Measurements from ENCODE around the gene MAFG.

MAFG gene

DNA sequence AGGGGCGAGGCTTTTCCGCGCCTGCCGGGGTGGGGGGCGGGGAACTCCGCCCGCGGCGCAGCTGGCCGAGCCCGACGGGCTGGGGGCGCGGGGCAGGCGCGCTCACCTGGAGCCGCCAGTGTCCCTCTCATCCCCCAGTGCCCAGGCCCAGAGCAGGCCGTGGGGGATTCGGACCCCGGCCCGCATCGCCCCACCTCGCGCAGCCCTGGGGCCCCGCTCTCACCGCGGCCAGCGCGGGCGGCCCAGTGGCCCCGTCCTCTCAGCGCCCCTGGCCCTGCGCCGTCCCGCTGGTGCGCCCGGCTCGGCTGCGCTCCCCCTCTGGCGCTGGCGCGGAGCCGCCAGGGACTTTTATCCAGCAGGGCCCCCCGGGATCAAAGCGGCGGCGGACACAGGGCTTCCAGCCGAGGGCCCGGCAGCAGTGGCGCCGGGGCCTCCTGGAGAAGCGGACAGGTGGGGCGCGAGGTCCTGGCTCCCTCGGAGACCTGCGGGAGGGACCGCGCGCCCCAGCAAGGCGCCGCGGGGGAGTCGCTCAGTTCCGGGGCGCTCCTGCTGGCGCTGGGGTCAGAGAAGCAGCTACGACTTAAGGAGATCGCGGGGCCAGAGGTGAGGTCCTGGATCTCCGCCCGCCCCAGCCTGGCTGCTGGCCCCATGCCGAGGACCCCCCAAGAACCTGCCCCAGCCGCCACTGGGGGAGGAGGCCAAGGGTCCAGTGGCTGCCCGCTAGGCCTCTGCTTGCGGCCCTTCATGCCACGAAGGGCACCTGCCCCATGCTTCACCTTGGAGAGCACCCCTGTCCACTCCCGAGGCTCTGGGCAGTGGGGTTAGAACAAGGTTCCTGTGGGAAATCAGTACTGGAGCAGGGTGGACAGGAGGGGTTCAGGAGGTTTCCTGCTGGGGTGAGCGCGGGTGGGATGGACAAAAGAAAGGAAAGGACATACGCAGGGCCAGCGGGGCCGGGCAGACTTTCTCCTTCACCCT is 34.3 kb upstream of the MAFG start:
- no peaks in the 10 kb centered on the region for H3K9me3 ChIP-seq (ENCODE audit: control insufficient read depth, insufficient read depth, low read length)
- peaks cover 3% of the 10 kb centered on the region; the same call in 1 of the 2 replicates for H3K4me1 ChIP-seq (ENCODE audit: insufficient read depth, low read length)
- H3K9ac ChIP-seq (ENCODE audit: low read depth, low read length): peak overlapping the region; percentile 40; the same call in 1 of the 2 replicates
- H3K36me3 ChIP-seq (ENCODE audit: insufficient read depth, low read length): no peaks in the 10 kb centered on the region

DNA sequence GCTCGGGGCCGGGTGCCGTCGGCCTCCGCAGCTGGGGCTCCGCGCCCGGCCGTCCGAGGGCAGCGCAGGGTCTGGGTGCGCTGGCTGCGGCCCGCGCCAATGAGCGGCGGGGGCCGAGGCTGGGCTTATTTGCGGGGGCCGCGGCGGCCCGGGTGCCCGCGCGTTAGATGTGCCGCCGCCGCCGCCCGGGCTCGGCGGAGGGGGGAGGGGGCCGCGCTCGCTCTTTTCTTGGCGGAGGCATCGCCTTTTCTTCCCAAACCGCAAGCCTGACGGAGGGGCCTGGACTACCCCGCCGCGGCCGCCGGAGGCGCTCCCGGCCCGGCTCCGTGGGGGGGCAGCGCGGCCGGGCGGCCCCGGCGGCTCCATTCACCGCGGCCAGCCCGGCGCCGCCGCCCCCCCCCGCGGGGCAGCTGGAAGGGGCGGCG is 33.6 kb upstream of the MAFG start, which contains the start of gene NOTUM:
Gene NOTUM (minus strand): TSS at position 101 of the 425 bp plus-strand sequence. CDS start 278 bp downstream, outside the sequence.
- Histone ChIP-seq H3K9me3 (ENCODE audit: control insufficient read depth, insufficient read depth, low read length) (no peaks in the 10 kb centered on the region), H3K4me1 (ENCODE audit: insufficient read depth, low read length) (peaks cover 3% of the 10 kb centered on the region; the same call in 1 of the 2 replicates), H3K9ac (ENCODE audit: low read depth, low read length) (peak within 1 kb of the TSS; percentile 49; the same call in 1 of the 2 replicates), H3K36me3 (ENCODE audit: insufficient read depth, low read length) (no peaks in the 10 kb centered on the region)

GRCh38 chr17:81960130-81960958 is 32.8 kb upstream of the MAFG start:
- H3K9me3 ChIP-seq (ENCODE audit: control insufficient read depth, insufficient read depth, low read length): no peaks in the 10 kb centered on the region
- H3K9ac ChIP-seq (ENCODE audit: low read depth, low read length): peak overlapping the region; percentile 49; the same call in 1 of the 2 replicates
- H3K36me3 ChIP-seq (ENCODE audit: insufficient read depth, low read length): no peaks in the 10 kb centered on the region
- peaks cover 3% of the 10 kb centered on the region; the same call in 1 of the 2 replicates for H3K4me1 ChIP-seq (ENCODE audit: insufficient read depth, low read length)

GRCh38 chr17:81959362-81960129 is 32.0 kb upstream of the MAFG start:
- Histone ChIP-seq H3K9me3 (ENCODE audit: control insufficient read depth, insufficient read depth, low read length) (no peaks in the 10 kb centered on the region), H3K36me3 (ENCODE audit: insufficient read depth, low read length) (no peaks in the 10 kb centered on the region), H3K4me1 (ENCODE audit: insufficient read depth, low read length) (peaks cover 3% of the 10 kb centered on the region; the same call in 1 of the 2 replicates), H3K9ac (ENCODE audit: low read depth, low read length) (peak overlapping the region; percentile 49; the same call in 1 of the 2 replicates)

- Histone ChIP-seq H3K36me3 (ENCODE audit: insufficient read depth, low read length) (no peaks in the 10 kb centered on the region), H3K9me3 (ENCODE audit: control insufficient read depth, insufficient read depth, low read length) (no peaks in the 10 kb centered on the region), H3K4me1 (ENCODE audit: insufficient read depth, low read length) (peaks cover 3% of the 10 kb centered on the region; the same call in 1 of the 2 replicates), H3K9ac (ENCODE audit: low read depth, low read length) (no peak overlapping the region; the same call in 1 of the 2 replicates)
These were observed 31.3 kb upstream of the MAFG start for GRCh38 chr17:81958633-81959342.

DNA sequence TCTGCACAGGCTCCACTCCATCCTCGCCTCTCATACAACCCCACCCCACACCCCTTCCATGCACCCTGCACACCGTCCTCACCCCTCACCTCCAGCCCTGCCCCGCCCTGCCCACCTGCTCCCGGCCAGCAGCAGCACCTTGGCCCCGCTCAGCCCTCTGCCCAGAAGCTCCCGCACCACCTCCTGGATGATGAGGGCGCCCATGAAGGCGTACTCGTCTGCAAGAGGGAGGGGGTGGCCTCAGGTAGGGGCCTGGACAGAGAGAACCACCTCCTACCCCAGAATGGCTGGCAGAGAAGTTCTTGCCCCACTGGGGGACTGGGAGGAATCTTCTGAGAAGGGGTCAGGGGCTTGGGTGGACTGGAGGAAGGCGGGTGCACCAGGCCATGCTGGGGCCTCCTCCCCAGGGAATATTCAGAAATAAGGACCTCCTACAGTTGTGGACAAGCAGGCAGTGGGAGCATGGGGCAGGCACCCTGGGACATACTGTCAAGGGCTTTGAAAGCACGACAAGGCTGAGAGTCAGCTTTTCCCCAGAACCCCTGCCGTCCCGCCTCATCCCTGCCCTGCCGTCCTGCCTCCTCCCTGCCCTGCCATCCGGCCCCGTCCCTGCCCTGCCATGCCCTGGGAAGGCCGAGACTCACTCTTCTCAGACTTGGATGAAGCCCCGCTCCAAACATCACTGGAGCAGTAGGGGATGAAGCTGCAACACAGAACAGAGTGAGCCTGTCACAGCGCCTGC is 30.3 kb upstream of the MAFG start:
- Histone ChIP-seq H3K9me3 (ENCODE audit: control insufficient read depth, insufficient read depth, low read length) (no peaks in the 10 kb centered on the region), H3K36me3 (ENCODE audit: insufficient read depth, low read length) (no peaks in the 10 kb centered on the region), H3K4me1 (ENCODE audit: insufficient read depth, low read length) (peaks cover 3% of the 10 kb centered on the region; the same call in 1 of the 2 replicates), H3K9ac (ENCODE audit: low read depth, low read length) (no peak overlapping the region)

DNA sequence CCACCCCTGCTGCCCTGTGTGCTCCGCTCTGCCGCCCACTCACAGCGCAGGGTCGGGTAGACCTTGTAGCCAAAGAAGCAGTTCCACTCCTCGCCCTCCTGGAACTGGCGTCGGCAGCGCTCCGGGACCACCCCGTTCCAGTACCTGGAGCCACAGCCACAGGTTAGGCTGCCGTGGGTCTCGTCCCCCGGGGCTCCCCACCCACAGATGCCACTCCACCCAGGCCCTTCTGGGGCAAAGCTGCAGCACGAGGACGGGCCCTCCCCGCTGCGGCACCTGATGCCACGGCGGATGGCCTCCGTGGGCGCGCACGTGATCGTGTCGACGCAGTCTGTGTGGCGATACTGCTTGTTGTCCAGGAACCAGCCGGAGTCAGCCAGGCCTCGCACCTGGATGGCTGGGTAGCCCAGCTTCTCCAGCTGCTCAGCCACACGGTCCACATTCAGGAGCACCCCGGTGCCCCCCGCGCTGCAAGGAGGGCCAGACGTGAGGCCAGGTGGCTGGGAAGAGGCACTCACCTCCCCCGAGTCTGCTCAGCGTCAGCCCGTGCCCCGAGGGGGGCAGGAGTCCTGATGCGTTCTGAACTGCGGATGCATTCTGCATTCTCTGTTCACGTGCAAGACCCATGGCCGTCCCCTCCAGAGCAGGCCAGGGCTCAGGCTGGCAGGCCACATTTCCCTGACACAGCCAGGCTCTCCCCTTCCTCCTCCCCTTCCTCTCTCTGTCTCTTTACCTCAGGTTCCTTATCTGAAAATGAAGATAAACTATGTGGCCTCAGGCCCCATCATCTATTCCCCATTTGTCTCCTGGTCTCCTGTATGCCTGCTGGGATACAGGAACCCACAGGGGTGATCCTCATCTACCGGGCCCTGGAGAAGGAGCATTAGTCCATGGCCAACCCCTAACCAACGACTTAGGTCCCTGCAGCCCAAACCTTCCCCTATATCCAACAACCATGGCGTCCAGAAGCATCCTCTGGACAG is 29.4 kb upstream of the MAFG start:
- H3K9me3 ChIP-seq (ENCODE audit: control insufficient read depth, insufficient read depth, low read length): no peaks in the 10 kb centered on the region
- H3K36me3 ChIP-seq (ENCODE audit: insufficient read depth, low read length): no peaks in the 10 kb centered on the region
- H3K4me1 ChIP-seq (ENCODE audit: insufficient read depth, low read length): no peaks in the 10 kb centered on the region
- H3K9ac ChIP-seq (ENCODE audit: low read depth, low read length): no peak overlapping the region

DNA sequence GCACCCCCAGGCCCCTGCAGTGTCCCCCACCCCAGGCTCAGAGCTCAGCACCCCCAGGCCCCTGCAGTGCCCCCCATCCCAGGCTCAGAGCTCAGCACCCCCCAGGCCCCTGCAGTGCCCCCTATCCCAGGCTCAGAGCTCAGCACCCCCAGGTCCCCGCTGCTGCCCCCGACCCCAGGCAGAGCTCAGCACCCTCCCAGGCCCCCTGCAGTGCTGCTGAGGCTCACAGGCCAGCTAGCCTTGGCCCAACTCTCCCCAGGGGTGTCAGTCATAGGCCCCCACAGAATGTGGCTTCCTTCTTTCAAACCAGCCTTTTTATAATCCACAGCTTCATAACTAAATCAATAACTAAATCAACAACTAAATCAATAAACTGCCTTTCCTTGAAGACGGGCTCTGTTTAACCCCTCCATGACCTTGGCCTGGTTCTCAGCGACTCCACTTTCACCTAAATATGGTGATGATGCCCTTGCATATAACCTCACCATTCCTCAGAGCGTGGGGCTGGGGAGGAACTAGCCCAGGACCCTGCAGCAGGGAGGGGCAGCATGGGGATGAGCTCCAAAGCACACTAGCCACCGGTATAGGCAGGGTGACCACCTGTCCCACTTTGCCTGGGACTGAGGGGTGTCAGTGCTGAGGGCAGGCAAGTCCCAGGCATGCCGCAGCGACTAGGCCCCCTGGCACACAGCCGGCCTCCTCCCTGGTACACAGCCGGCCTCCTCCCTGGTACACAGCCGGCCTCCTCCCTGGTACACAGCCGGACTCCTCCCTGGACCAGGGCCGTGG is 28.4 kb upstream of the MAFG start:
- Histone ChIP-seq H3K36me3 (ENCODE audit: insufficient read depth, low read length) (no peaks in the 10 kb centered on the region), H3K9me3 (ENCODE audit: control insufficient read depth, insufficient read depth, low read length) (no peaks in the 10 kb centered on the region), H3K9ac (ENCODE audit: low read depth, low read length) (no peak overlapping the region), H3K4me1 (ENCODE audit: insufficient read depth, low read length) (no peaks in the 10 kb centered on the region)

DNA sequence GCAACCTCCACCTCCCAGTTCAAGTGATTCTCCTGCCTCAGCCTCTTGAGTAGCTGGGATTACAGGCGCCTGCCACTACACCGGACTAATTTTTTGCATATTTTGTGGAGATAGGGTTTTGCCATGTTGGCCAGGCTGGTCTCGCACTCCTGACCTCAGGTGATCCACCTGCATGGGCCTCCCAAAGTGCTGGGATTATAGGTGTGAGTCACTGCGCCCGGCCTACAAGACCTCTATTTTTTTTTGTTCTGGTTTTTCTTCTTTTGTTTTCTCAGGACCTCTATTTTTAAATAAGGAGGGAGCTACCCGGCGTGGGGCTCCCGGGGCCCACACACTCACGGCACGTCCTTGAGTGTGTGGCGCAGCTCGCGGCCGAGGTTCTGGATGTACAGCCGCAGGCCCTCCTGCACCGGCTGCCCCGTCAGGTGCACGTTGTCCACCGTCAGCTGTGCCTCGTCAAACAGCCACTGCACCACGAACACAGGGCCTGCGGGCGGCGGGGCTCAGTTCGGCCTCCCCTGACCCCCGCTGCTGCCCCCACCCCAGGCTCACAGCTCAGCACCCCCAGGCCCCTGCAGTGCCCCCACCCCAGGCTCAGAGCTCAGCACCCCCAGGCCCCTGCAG is 27.6 kb upstream of the MAFG start:
- Histone ChIP-seq H3K4me1 (ENCODE audit: insufficient read depth, low read length) (no peaks in the 10 kb centered on the region), H3K36me3 (ENCODE audit: insufficient read depth, low read length) (no peaks in the 10 kb centered on the region), H3K9ac (ENCODE audit: low read depth, low read length) (no peak overlapping the region), H3K9me3 (ENCODE audit: control insufficient read depth, insufficient read depth, low read length) (no peaks in the 10 kb centered on the region)

DNA sequence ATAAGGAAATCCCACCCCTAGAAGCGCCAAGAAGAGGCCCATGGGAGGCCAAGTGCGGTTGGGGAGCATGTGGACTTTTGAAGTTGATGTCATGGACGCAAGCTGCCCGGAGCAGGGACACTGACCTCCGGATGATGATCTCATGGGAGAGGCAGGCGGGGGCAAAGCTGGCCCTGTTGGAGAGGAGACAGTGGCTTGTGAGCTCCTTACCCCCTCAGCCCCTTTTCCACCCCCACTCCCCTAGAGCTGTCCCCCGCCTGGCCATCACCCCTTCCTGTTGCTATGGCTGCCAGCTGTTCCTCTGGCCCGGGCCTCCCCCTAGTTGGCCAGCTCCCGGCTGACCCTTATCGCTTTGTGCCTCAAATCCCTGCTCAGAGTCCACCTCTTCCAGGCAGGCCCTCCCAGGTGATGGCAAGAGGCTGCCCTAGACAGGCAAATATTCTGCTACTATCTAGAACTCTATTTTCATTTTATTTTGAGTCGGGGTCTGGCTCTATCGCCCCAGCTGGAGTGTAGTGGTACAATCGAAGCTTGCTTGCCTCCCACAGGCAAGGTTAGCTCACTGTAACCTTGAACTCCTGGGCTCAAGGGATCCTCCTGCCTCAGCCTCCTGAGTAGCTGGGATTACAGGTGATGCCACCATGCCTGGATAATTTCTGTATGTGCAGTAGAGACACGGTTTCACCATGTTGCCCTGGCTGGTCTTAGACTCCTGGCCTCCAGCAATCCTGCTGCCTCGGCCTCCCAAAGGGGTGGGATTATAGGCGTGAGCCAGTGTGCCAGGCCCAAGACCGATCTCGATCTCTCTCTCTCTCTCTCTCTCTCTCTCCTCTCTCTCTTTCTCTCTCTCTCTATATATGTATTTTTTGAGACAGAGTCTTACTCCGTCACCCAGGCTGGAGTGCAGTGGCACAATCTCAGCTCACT is 26.9 kb upstream of the MAFG start:
- Histone ChIP-seq H3K9ac (ENCODE audit: low read depth, low read length) (no peak overlapping the region), H3K9me3 (ENCODE audit: control insufficient read depth, insufficient read depth, low read length) (no peaks in the 10 kb centered on the region), H3K4me1 (ENCODE audit: insufficient read depth, low read length) (no peaks in the 10 kb centered on the region), H3K36me3 (ENCODE audit: insufficient read depth, low read length) (no peaks in the 10 kb centered on the region)
